WTC11 (cell line): ENCODE results near the gene HYI. TPM values are rescaled to one million over a fixed set of nuclear protein-coding genes. Genes with fewer than 3 reads are reported as not detected.
"Not testable (repeated sequence)": the region's sequence is repeated elsewhere in the genome, so short reads cannot be mapped to it uniquely, and the experiment has no call there.

Experiments used
- ATAC-seq: fragments of 200-7000 bp; cut with Tn5 transposase; 2 replicates; pipeline ENCODE4 v1.10.0; 2021; ENCODE audit warnings: mild to moderate bottlenecking, moderate library complexity
- CTCF ChIA-PET: fragments of 300-600 bp; sonication (Branson Sonifier 250); formaldehyde crosslinking; loops from one replicate; lab custom pipeline; 2021; ENCODE audit warnings: antibody characterized with exemption; lab: Charles Lee
- POLR2A ChIA-PET: fragments of 350-600 bp; sonication (Branson Sonifier 250); formaldehyde crosslinking; loops from one replicate; lab custom pipeline; 2021; ENCODE audit warnings: antibody characterized with exemption; lab: Charles Lee
- DNase-seq: peaks from one replicate; pipeline ENCODE4 v3.0.0; 2021; ENCODE audit warnings: low spot score
- H3K27ac Mint-ChIP-seq: 2 replicates; pipeline ENCODE4 v1.8.0; 2021; ENCODE audit warnings: mixed read lengths
- H3K27me3 Mint-ChIP-seq: 2 replicates; pipeline ENCODE4 v1.8.0; 2021; ENCODE audit warnings: low read depth, mild to moderate bottlenecking, moderate library complexity, mixed read lengths
- H3K36me3 Mint-ChIP-seq: 2 replicates; pipeline ENCODE4 v1.8.0; 2021; ENCODE audit warnings: mixed read lengths
- H3K4me1 Mint-ChIP-seq: 2 replicates; pipeline ENCODE4 v1.8.0; 2022; ENCODE audit warnings: mixed read lengths
- H3K4me3 Mint-ChIP-seq: 2 replicates; pipeline ENCODE4 v1.8.0; 2021; ENCODE audit warnings: mild to moderate bottlenecking, moderate library complexity, mixed read lengths
- H3K9me3 Mint-ChIP-seq: 2 replicates; pipeline ENCODE4 v1.8.0; 2021; ENCODE audit warnings: mixed read lengths
- ATF1 ChIP-seq: sonication (generic); formaldehyde crosslinking; IDR thresholded peaks from 2 replicates; pipeline ENCODE4 v1.8.1; 2023; ENCODE audit warnings: mild to moderate bottlenecking, moderate library complexity, missing genetic modification reagents
- CDX4 ChIP-seq: fragments of 250-450 bp; sonication (Bioruptor Pico); IDR thresholded peaks from 2 replicates; pipeline ENCODE4 v1.9.0; 2021; ENCODE audit warnings: moderate library complexity, mild to moderate bottlenecking, inconsistent platforms, borderline replicate concordance
- EMX1 ChIP-seq: fragments of 250-450 bp; sonication (Bioruptor Pico); IDR thresholded peaks from 2 replicates; pipeline ENCODE4 v1.8.0; 2021; ENCODE audit warnings: mild to moderate bottlenecking
- FOXP4 ChIP-seq: sonication (generic); formaldehyde crosslinking; IDR thresholded peaks from 2 replicates; pipeline ENCODE4 v1.8.0; 2022; ENCODE audit warnings: mild to moderate bottlenecking, missing genetic modification reagents
- GTF2I ChIP-seq: fragments of 250-450 bp; sonication (Bioruptor Pico); conservative IDR thresholded peaks from 2 replicates; pipeline ENCODE4 v1.4.0; 2021; ENCODE audit warnings: mild to moderate bottlenecking
- JAZF1 ChIP-seq: fragments of 250-450 bp; sonication (Bioruptor Pico); IDR thresholded peaks from 2 replicates; pipeline ENCODE4 v1.9.0; 2021; ENCODE audit warnings: moderate library complexity, mild to moderate bottlenecking, inconsistent platforms
- KAT7 ChIP-seq: sonication (generic); formaldehyde crosslinking; IDR thresholded peaks from 2 replicates; pipeline ENCODE4 v1.8.1; 2023; ENCODE audit warnings: missing genetic modification reagents, mild to moderate bottlenecking, borderline replicate concordance
- NFATC4 ChIP-seq: fragments of 250-450 bp; sonication (Bioruptor Pico); IDR thresholded peaks from 2 replicates; pipeline ENCODE4 v1.9.0; 2021; ENCODE audit warnings: mild to moderate bottlenecking
- NFE2L1 ChIP-seq: sonication (generic); formaldehyde crosslinking; IDR thresholded peaks from 2 replicates; pipeline ENCODE4 v1.8.1; 2023; ENCODE audit warnings: missing genetic modification reagents
- SMAD3 ChIP-seq: sonication (generic); formaldehyde crosslinking; IDR thresholded peaks from 2 replicates; pipeline ENCODE4 v1.8.0; 2022; ENCODE audit warnings: missing genetic modification reagents, mild to moderate bottlenecking, borderline replicate concordance
- STAT6 ChIP-seq: sonication (generic); formaldehyde crosslinking; conservative IDR thresholded peaks from 2 replicates; pipeline ENCODE4 v1.8.1; 2023; ENCODE audit warnings: mild to moderate bottlenecking, low read depth, missing genetic modification reagents, moderate library complexity
- TP53 ChIP-seq: sonication (generic); formaldehyde crosslinking; IDR thresholded peaks from 2 replicates; pipeline ENCODE4 v1.8.1; 2023; ENCODE audit warnings: mild to moderate bottlenecking, missing genetic modification reagents
- ZNF121 ChIP-seq: sonication (generic); formaldehyde crosslinking; IDR thresholded peaks from 2 replicates; pipeline ENCODE4 v1.8.0; 2023; ENCODE audit warnings: missing genetic modification reagents
- ZNF138 ChIP-seq: sonication (generic); formaldehyde crosslinking; conservative IDR thresholded peaks from 2 replicates; pipeline ENCODE4 v1.8.1; 2022; ENCODE audit warnings: mild to moderate bottlenecking, moderate library complexity, missing genetic modification reagents
- ZNF219 ChIP-seq: sonication (generic); formaldehyde crosslinking; IDR thresholded peaks from 2 replicates; pipeline ENCODE4 v1.8.0; 2023; ENCODE audit warnings: missing genetic modification reagents, mild to moderate bottlenecking, borderline replicate concordance
- ZNF317 ChIP-seq: sonication (generic); formaldehyde crosslinking; IDR thresholded peaks from 2 replicates; pipeline ENCODE4 v1.8.1; 2023; ENCODE audit warnings: low read depth, mild to moderate bottlenecking, moderate library complexity, missing genetic modification reagents, borderline replicate concordance
- ZNF396 ChIP-seq: fragments of 250-450 bp; sonication (Bioruptor Pico); IDR thresholded peaks from 2 replicates; pipeline ENCODE4 v1.8.0; 2021; ENCODE audit warnings: mild to moderate bottlenecking, moderate library complexity, borderline replicate concordance
- ZNF512 ChIP-seq: sonication (generic); formaldehyde crosslinking; IDR thresholded peaks from 2 replicates; pipeline ENCODE4 v1.8.1; 2022; ENCODE audit warnings: missing genetic modification reagents, borderline replicate concordance
- ZSCAN18 ChIP-seq: fragments of 250-450 bp; sonication (Bioruptor Pico); IDR thresholded peaks from 2 replicates; pipeline ENCODE4 v2.1.2; 2022; ENCODE audit warnings: mild to moderate bottlenecking, moderate library complexity
- total RNA-seq: library from RNA; stranded (reverse); gene quantifications from 3 replicates; pipeline ENCODE4 v1.2.3, GENCODE V29; 2021

The HYI gene
- total RNA-seq, 1 experiment from 2014 or later = 23.2 TPM

- TF ChIP-seq ZNF138 = no peak
Observed at GRCh38 chr1:43463479-43463878, 9.7 kb upstream of the HYI start (continued).

- Mint-ChIP-seq H3K36me3 (no peaks in the 10 kb centered on the region), H3K4me1 (no peaks in the 10 kb centered on the region), H3K27ac (no peak overlapping the region), H3K9me3 (peaks cover 7% of the 10 kb centered on the region; the same call in 1 of the 2 replicates), H3K27me3 (peaks cover 36% of the 10 kb centered on the region), H3K4me3 (no peak overlapping the region)
- DNase-seq (no peak), ATAC-seq (no peak)
- TF ChIP-seq TP53 = no peak
- ChIA-PET POLR2A (interaction anchor here (0.6 kb wide), 1 partner anchor 37 kb away, joined by 4 read pairs; no protein-coding TSS in a partner anchor), CTCF (no interaction called here)
Observed at GRCh38 chr1:43460988-43461693, 7.4 kb upstream of the HYI start.

- H3K4me3 Mint-ChIP-seq, DNase-seq, POLR2A ChIA-PET, H3K27ac Mint-ChIP-seq, H3K9me3 Mint-ChIP-seq, H3K36me3 Mint-ChIP-seq, CTCF ChIA-PET, ATAC-seq: not testable (repeated sequence)
- peaks cover 41% of the 10 kb centered on the region for H3K27me3 Mint-ChIP-seq
- peaks cover 13% of the 10 kb centered on the region for H3K4me1 Mint-ChIP-seq
Observed at GRCh38 chr1:43458379-43458778, 4.6 kb upstream of the HYI start.

- DNase-seq = no peak
Observed at GRCh38 chr1:43455213-43455889, 1.6 kb upstream of the HYI start.

More at GRCh38 chr1:43455213-43455889, 1.6 kb upstream of the HYI start:
- no peak for ATAC-seq
- no peak overlapping the region for H3K27ac Mint-ChIP-seq
- TF ChIP-seq ZNF396 (no peak), NFE2L1 (CRISPR knock-in tag) (no peak), ZSCAN18 (no peak), ZNF317 (CRISPR knock-in tag) (no peak), SMAD3 (CRISPR knock-in tag) (no peak), EMX1 (CRISPR knock-in tag) (no peak), FOXP4 (CRISPR knock-in tag) (no peak), GTF2I (CRISPR knock-in tag) (no peak), ATF1 (CRISPR knock-in tag) (no peak), ZNF219 (CRISPR knock-in tag) (no peak), ZNF512 (CRISPR knock-in tag) (no peak), ZNF121 (CRISPR knock-in tag) (no peak), JAZF1 (CRISPR knock-in tag) (no peak), KAT7 (CRISPR knock-in tag) (no peak), CDX4 (CRISPR knock-in tag) (no peak), NFATC4 (CRISPR knock-in tag) (no peak), STAT6 (no peak)
- TF ChIP-seq, all 79 proteins: peak for 0
- H3K9me3 Mint-ChIP-seq = 0 out of 2 replicates have a peak, but pooled peaks cover 3% of the 10 kb centered on the region
- POLR2A ChIA-PET = interaction anchor here (1.2 kb wide), 1 partner anchor 195 kb away, joined by 4 read pairs; the partner anchor contains the start of gene KDM4A
- peaks cover 35% of the 10 kb centered on the region for H3K27me3 Mint-ChIP-seq
- CTCF ChIA-PET = interaction anchor here (1.2 to 2.5 kb wide), 4 partner anchors 95 to 308 kb away, joined by 3 to 14 read pairs (median 4); no protein-coding TSS in a partner anchor
- peaks cover 23% of the 10 kb centered on the region for H3K4me1 Mint-ChIP-seq
- H3K36me3 Mint-ChIP-seq = peaks cover 26% of the 10 kb centered on the region
- peak overlapping the region; percentile 28; the same call in 1 of the 2 replicates for H3K4me3 Mint-ChIP-seq
